Activated CD4-positive, alpha-beta T cell treated with anti-CD3 and anti-CD28 coated beads, Interleukin-2, amount 50 U/mL, for 48 hours (primary cell): ENCODE results near the gene DNAL4.
"Not testable (repeated sequence)": the region's sequence is repeated elsewhere in the genome, so short reads cannot be mapped to it uniquely, and the experiment has no call there.

Source experiments
- DNase-seq, 2 experiments: peaks; one replicate each; pipeline ENCODE4 v3.0.0-alpha.2; 2020

The DNAL4 gene

DNA sequence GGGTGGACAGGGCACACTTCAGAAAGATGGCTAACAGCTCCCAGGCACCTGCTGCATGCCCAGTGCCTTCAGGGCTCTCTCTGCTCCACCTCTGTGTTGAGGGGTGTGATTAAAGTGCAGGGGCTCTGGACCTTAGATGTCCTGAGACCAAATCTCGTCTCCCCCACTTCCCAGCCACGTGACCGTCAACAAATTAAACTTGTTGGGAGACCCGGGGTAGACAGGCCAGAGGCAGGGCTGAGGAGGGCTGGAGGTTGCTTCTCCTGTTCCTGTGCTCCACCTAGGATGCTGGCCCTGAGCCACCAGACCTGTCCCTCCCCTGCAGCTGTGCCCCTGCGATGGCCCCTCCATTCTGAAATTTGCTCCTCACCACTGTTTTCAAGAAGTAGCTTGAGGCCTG is 32.9 kb upstream of the DNAL4 start:
- DNase-seq, result no peak

DNA sequence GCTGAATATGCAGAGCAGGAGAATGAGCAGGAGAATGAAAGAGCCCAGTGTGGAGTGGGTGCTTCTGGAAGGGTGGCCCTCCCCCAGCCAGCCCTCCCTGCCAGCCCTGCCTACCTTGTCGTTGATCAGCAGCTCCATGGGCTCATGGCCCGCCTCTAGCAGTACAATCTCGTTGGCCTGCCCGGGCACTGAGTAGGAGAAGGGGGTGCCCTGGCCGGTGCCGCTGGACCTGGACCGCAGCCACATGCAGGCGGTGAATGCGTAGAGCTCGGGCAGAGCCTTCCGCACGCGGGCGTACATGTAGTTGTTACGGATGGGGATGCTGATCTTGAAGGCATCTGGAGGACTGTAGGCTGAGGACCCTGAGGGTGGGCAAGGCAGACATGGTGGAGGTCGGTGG is 32.4 kb upstream of the DNAL4 start:
- no peak for DNase-seq

- DNase-seq, result peak; percentile 27 to 39
These were observed 30.6 kb upstream of the DNAL4 start for GRCh38 chr22:38824585-38824984.

- no peak for DNase-seq
These were observed 29.7 kb upstream of the DNAL4 start for GRCh38 chr22:38823637-38824036.

- DNase-seq, result no peak
These were observed 29.1 kb upstream of the DNAL4 start for GRCh38 chr22:38823076-38823475.

DNA sequence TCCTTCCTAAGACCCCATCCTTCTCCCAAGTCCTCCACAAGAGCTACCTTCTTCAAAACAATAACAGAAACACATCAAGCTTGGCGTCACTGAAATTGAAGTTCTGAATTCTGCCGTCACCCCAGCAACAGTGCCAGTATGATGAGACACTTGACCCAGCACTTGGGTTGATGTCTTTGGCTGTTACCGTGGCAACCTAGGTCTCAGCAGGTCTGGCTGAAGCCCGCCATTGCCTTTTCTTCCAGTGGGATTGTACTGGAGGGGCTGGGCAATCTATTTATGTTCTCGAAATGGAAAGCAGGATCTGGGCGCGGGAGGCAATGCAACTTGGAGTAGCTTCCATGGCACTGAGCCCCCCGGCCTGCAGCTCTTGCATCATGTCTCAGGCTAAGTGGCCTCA is 26.1 kb upstream of the DNAL4 start:
- DNase-seq, result no peak

- DNase-seq, result no peak
These were observed 25.5 kb upstream of the DNAL4 start for GRCh38 chr22:38819387-38819940.

DNA sequence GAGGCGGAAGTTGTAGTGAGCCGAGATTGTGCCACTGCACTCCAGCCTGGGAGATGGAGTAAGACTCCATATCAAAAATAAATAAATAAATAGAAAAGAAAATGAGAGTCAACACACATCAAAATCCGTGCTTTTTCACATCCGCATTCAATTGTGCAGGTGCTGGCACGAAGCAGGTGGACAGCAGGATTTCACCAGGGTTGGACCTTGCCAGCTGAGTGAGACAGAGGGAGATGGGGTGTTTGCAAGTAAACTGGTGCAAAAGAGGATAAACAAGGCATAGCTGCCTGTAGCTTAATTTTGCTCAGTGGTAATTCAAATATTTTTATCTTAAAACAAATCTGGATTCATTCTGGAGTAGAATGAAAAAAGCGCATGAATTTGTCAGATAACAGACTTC is 23.3 kb upstream of the DNAL4 start:
- DNase-seq, result no peak

DNA sequence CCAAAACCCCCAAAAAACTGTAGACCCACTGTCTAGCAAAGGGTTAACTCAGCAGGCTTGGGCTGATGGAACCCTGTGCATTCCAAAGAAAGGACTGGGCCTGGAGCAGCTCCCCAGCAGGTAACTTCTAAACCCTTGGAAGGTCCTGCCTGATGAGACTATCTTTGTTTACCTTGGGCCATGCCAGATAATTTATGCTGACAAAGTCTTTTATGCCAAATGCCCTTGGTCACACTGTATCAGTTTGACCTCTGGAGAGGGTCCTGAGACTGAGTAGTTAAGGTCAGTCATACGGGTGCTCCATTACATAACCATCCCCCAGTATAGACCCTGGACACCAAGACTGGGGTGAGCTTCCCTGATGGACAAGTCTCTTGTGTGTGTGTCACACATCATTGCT is 21.9 kb upstream of the DNAL4 start:
- no peak for DNase-seq

DNA sequence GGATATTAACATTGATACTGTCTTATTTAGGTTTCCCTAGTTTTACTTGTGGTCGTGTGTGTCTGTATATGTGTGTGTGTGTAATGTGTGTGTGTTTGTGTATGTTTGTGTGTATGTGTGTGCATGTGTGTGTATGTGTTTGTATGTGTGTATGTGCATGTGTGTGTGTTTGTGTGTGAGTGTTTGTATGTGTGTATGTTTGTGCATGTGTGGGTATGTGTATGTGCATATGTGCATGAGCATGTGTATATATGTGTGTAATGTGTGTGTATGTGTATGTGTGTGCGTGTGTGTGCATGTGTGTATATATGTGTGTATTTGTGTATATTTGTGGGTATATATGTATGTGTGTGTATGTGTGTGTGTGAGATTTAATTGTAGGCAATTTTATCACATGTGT is 17.3 kb upstream of the DNAL4 start:
- no peak for DNase-seq

DNA sequence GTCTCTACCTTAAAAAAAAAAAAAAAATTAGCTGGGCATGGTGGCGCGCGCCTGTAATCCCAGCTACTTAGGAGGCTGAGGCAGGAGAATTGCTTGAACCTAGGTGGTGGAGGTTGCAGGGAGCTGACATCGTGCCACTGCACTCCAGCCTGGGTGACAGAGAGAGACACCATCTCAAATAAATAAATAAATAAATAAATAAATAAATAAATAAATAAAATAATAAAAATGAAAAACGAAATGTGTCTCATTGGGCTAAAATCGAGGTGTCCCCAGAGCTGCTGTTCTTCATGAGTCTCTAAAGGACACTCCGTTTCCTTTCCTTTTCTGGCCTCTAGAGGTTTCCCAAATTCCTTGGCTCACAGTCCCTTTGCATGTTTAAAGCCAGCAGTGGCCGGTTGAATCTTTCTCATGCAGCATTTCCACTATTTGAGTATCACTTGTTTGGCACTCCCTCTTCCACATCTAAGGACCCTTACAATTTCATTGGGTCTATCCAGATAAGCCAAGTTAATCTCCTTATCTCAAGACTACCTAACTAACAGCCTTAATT is 11.2 kb upstream of the DNAL4 start:
- DNase-seq, result not testable (repeated sequence)

GRCh38 chr22:38802671-38803121 is 8.8 kb upstream of the DNAL4 start:
- DNase-seq, result no peak

- DNase-seq, result no peak
These were observed 5.5 kb upstream of the DNAL4 start for GRCh38 chr22:38799265-38800002.

DNA sequence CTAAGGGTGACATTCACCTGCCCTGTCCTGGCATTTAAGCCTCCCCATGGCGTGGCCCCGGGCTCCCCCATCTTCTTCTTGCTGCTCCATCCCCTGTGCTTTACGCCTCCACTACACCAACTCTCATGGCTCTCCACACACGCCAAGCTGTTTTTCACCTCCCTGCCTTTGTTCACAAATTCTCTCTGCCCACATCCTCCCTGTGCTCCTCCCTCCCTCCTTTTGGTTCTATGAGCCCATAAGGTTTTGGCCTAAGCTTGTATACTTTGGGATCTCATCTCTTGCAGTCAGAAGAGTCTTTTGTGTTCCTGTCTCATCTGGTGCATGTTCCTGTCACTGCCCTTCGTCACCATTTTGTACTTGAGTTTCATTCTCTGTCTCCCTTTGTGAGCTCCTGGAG is 4.6 kb upstream of the DNAL4 start:
- DNase-seq, result no peak

- DNase-seq, result no peak
These were observed 2.5 kb upstream of the DNAL4 start for GRCh38 chr22:38796262-38796957.

GRCh38 chr22:38795569-38795968 is 1.6 kb upstream of the DNAL4 start:
- DNase-seq, result no peak

- DNase-seq, result no peak
These were observed 626 bp downstream of the DNAL4 start for GRCh38 chr22:38793317-38793716.

- DNase-seq, result no peak
These were observed 1.1 kb downstream of the DNAL4 start for GRCh38 chr22:38792833-38793232.

DNA sequence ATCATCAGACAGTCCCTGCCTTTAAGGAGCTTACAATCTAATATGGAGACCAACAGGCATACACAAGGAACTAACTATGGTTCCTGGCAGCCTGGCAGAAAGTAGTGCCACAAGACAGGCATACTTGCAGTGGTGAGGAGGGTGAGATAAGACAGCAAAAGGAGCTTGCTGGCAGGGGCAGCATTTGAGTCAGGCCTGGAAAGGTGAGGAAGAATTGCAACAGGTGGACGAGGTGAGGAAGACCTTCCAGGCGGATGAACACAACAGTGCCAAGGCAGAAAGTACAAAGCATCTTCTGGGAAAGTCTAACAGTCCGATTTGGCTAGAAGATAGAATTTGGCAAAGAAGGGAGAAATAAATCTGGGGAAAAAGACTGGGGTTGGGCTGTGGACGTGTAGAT is 4.3 kb downstream of the DNAL4 start:
- DNase-seq, result no peak

GRCh38 chr22:38788846-38789245 is 5.1 kb downstream of the DNAL4 start:
- no peak for DNase-seq

GRCh38 chr22:38788021-38788816 is 5.7 kb downstream of the DNAL4 start:
- no peak for DNase-seq

GRCh38 chr22:38786631-38787030 is 7.3 kb downstream of the DNAL4 start:
- no peak for DNase-seq

GRCh38 chr22:38784856-38785255 is 9.1 kb downstream of the DNAL4 start:
- DNase-seq, result no peak
